Right ventricle myocardium superior (tissue), 1 donor: ENCODE data around the gene SARNP. TPM values are rescaled to one million over a fixed set of nuclear protein-coding genes. Genes with fewer than 3 reads are reported as not detected.
"Not testable (repeated sequence)": the region's sequence is repeated elsewhere in the genome, so short reads cannot be mapped to it uniquely, and the experiment has no call there.

ENCODE experiments used
- ATAC-seq: fragments of 200-7000 bp; cut with Tn5 transposase; one replicate; pipeline ENCODE4 v1.9.1; 2020; ENCODE audit warnings: mild to moderate bottlenecking; ENCODE audit not compliant: poor library complexity
- DNase-seq: peaks from one replicate; pipeline ENCODE4 v3.0.0-alpha.2; 2020
- intact Hi-C: fragments of 100-400 bp; cut with DNase I; formaldehyde crosslinking; loops from one replicate; pipeline ENCODE4 v1.11.2; 2022
- total RNA-seq: library from RNA; stranded (reverse); fragmentation: NEBNext Ultra II Directional; extraction: Animal tissue kit (Norgen Biotek cat#: 25700); gene quantifications from one replicate; pipeline ENCODE4 v1.2.1, GENCODE V29; 2021
- donor health status: DM: no; HTN: yes; CAD: no; lungs with severe emphysema.

Gene SARNP
- total RNA-seq, 1 donor from 2014 or later = 48.0 TPM

DNA sequence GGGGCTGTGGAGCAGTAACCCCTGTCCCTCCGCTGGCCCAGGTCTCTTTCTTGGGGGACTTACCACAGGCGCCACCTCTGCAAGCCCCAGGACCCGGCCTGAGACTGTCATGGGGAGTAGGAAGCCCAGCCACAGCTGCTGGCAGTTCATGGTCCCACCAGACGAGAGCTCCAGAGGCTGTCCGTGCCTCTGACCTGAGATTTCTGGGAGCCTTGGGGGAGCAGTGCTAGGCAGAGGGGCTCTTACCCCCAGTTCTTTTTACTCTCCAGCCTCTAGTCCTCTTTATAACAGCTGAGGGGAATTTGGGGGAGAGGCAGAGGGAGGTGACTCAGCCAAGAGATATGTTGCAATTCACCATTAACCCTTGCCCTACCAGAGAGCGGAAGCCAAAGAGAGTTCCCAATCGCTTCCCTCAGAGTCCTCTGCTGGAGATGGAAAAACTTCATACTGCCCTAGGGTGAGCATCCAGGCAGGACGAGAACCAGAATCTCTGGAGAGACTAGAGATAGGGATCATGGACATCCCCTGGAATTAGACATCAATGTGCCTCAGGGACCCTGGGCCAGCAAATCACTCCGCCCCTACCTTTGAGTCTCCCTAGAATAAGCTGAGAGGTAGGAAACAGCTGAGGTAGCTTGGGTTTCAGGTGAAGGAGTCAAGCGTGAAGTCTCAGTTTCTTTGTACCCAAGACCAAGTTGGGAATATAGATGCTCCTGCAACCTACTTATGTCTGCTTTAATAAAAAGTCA, 25.3 kb upstream of the SARNP start, which contains the start of gene MMP19:
Gene MMP19, minus strand, starts transcription at position 256 of the 749 bp plus-strand sequence. Its CDS starts 106 bp downstream, at position 150.
- intact Hi-C loops = no loop called here
- ATAC-seq = peak; percentile 58
- DNase-seq = no peak

DNA sequence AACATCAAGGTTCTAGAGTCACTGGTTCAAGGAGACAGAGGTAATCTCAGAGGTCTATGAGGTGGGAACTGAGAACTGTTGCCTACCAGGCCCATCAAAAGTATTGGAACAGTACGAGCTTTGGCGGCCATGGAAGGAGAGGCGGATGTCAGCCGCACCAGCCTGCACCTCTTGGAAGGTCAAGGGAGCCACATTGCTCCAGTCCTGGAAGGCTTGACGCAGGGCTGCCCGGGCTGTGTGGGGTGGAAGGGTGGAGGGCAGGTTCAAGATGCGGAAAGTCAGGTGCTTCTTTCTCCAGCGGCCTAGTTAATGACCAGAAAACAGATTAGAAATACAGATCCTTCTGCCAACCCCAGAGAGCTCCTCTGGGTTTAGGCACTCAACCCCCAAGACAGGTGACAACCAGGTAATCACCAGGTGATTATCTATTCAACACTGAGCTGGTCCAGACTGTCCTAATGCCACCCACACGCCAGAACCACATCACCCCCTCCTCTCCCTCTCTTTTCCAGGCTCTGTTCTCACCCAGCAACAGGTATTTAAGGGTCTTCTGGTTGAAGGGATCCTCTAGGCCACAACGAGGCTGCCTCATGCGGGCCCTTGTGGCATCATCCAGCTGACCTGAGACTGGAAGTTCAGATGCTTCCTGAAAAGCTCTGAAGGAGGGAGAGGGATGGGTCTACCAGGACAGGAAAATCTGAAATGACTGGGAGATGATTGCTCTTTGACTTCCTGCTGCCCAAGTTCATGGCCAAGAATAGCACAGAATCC, 23.2 kb upstream of the SARNP start:
- DNase-seq = no peak
- no peak for ATAC-seq
- intact Hi-C loops = no loop called here

DNA sequence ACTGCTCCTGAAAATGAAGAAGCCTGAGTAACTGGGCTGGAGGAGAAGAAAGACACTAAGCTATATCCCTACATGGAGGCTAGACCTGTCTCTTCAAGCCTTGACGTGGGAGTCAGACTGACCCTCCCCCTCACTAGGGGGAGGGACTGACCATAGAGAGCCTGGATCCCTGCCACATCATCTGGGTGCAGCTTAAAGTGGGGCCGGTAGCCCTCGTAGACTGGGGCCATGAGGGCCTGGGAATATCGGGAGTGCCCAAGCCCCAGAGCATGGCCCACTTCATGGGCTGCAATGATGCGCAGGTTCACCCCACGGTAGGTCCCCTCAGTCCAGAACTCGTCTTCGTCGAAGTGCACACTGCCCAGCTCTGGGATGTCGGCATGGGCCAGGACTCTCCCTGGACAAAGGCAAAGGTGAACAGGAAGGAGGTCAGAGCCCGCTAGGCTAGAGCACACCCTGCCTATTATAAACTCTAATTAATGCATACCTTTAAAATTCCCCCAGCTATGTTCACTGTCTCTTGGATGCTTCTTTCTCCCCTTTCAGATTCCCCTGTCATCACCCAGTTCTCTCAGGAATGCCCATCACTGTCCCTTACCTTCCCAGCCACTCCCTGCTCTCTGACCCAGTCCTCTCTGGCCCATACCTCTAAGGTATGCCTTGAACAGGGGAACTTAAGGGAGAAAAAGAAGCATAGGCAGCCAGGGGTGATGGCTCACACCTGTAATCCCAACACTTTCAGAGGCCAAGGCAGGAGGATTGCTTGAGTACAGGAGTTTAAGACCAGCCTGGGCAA, 22.0 kb upstream of the SARNP start:
- DNase-seq = no peak
- no peak for ATAC-seq
- intact Hi-C loops = no loop called here

DNA sequence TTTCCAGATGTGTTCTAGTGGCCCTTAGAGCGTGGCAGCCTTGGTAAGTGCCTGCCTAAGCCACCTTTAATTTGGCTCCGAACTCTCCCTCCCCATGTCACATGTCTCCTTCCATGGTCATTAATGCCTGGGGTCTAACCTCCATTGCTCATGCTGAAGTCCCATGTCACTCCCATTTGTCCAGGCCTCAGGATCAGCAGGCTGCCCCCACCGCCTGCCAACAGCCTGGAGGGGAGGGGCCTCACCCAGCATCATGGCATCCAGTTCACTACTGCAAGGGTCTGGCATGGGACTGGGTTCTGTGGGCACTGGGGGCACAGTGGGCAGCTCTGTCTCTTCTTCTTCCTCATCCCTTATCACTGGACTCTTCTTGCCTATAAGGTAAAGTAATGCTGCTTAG, 20.8 kb upstream of the SARNP start:
- DNase-seq (no peak), ATAC-seq (no peak)
- intact Hi-C loops = no loop called here

DNA sequence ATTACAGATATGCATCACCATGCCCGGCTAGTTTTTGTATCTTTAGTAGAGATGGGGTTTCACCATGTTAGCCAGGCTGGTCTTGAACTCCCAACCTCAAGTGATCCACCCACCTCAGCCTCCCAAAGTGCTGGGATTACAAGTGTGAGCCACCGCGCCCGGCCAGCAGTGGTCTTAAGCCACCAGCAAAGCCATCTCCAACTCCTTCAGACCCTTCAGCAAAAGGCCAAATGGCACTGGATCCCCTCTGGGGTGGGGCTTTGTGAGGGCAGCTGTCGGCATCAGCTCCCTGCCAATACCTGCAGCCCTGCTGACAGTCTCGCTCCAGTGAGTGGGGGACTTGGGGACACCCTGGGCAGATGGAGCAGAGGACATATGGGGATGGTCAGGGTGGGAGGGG, 16.9 kb upstream of the SARNP start:
- intact Hi-C loops = loop anchor here (5.0 kb wide), 1 partner anchor 93 kb away; the partner anchor contains the start of gene PYM1

DNA sequence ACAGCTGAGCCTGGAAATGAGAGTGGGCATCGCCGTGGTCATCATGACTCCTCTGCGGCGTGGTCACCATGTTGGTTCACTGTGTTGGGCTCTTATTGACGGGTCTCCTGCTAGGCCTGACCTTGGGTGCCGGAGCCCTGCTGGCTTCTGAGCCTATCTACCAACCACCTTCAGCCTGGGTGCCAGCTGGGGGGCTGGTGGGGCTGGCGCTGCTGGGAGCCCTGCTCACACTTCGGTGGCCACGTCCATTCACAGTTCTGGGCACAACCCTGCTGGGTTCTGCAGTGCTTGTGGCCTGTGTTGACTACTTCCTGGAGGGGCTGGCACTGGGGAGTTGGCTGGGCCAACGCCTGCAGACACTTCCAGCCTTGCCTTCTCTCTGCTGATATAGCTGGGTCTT, 15.5 kb upstream of the SARNP start:
- ATAC-seq (no peak), DNase-seq (no peak)
- intact Hi-C loops = loop anchor here (5.0 kb wide), 1 partner anchor 94 kb away; the partner anchor contains the start of gene PYM1

More for the DNA sequence above, 16.9 kb upstream of the SARNP start:
- not testable (repeated sequence) for ATAC-seq, DNase-seq

DNA sequence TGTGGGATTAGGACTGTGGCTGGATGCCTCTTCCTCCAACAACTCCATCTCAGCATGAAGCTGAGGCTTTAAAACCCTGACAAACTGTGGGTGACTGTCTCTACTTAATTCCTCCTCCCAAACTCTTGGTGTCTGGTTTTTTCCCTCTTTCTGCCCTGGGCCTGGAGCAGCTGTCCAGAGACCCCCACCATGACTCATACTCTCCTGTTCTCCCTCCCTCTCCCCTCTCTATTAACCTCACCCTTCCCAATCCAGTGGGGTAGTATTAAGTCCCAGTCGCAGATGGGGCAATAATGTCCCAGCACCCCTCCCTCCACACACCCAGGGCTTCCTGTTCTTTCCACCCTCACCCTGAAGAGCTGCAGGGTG, 13.9 kb upstream of the SARNP start:
- intact Hi-C loops = loop anchor here (5.0 kb wide), 1 partner anchor 96 kb away; the partner anchor contains the start of gene PYM1
- no peak for DNase-seq
- no peak for ATAC-seq

DNA sequence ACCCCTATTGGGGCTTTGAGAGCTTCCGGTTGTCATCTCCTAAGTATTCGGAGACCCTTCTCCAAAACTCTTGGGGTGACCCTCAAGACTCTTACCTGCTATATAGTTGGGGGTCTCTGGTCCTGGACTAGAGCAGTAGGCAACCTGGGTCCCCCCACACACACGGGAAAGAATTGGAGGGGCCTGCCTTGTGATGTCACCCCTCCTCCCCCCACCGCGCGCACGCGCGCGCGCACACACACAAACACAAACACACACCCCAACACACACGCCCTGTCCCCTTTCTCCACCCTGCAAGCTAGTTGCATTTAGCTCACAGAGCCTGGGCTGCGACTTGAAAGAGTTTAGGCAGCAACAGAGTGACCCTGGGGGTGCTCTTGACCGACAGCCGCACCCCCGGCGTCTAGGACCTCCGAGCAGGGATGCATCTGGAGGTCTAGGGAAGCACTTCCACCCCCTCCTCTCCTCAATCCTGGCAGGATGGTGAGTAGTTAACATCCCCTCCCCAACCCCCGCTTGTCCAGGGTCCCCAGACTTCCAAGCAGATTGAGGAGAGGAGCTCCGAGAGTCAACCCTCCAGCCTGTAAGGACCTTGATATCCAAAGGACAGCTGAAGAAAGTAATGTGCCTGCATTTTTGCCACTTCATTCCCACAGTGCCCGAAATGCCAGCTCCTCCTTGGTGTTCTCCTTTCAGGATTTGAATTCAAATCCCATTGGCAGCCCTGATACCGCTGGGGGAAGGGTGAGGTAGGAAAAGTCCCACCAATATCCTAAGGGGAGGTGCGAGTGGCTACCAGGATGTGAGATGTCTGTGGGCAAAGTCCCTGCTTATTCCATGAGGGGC, 13.3 kb upstream of the SARNP start:
- intact Hi-C loops = loop anchor here (5.0 kb wide), 1 partner anchor 96 kb away; the partner anchor contains the start of gene PYM1
- ATAC-seq = peak; percentile 68
- peak; percentile 88 for DNase-seq

DNA sequence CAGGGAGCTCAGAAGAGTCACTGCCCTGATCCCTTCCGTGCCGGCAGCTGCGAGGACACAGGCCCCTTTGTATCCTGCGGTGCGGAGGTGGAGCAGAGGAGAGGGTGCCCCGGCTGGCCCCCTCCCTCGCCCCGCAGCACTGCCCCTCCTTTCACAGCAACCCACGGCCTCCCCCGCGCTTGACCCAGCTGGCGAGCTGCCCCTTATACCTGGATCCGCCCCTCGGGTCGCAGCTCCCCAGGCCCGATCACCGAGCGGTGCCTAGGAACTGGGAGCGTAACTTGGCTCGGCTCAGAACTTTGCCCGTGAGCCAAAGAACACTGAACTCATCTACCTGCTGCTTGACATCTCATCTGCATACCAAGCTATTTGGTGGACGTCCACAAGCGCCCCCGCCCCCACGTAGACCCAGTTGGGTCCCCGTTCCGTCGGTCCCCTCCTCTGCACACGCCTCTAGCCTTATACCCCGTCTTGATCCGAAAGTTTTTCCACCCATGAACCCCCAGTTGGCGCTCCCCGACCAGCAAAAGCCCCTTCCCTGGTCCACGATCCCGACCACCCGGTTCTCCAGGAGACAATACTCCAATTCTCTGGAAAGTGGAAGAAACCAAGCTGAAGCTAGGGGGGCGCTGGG, 12.6 kb upstream of the SARNP start:
- DNase-seq = peak; percentile 68
- intact Hi-C loops = loop anchor here (5.0 kb wide), 1 partner anchor 97 kb away; the partner anchor contains the start of gene PYM1
- ATAC-seq = peak; percentile 30

DNA sequence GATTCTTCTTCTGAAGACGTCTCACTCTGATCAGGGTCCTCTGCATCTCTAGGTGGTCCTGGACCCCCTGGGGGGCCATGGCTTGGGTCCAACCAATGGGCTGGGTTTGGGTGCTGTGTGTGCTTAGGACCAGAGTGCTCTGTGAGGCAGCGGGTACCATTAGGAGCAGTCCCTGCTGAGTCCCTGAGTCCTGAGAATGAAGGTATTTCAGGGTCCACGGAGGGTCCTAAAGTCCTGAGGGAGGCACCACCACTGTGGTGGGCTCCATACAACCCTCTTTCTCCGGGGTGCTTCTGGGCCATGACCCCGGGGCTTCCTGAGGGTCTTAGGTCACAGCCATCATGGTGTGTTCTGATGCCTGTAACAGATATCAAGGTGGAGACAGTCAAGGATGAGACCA, 10.8 kb upstream of the SARNP start:
- ATAC-seq (no peak), DNase-seq (no peak)
- intact Hi-C loops = no loop called here

DNA sequence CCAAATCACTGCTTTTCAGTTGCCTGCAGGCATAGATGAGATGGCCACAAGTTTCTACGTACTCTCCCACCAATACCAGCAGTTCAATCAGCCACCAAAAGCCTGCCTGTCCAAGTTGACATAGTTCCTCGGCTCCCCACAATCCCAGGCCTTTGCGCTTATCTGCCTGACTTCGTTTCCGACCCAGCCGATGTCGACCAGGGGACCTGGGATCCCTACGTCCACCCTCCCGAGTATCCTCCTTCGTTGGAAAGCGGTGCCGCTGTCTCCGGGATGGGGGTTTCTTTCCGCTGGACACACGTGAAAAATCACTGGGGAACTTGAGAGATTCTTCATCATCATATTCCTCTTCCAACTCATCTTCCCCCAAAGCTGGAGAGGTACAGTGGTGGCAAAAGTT, 10.3 kb upstream of the SARNP start:
- DNase-seq (no peak), ATAC-seq (no peak)
- intact Hi-C loops = no loop called here

DNA sequence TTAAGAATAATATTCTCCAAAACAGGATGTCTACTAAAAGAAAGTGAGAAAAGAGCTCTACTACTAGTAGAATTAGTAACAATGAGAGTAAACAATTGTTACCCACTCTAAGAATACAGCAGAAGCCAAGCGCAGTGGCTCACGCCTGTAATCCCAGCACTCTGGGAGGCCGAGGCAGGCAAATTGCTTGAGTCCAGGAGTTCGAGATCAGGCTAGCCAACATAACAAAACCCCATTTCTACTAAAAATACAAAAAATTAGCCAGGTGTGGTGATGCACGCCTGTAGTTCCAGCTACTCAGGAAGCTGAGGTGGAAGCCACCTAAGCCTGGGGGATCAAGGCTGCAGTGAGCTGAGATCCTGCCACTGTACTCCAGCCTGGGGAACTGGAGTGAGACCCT, 7.2 kb upstream of the SARNP start:
- intact Hi-C loops = no loop called here
- ATAC-seq (no peak), DNase-seq (no peak)

DNA sequence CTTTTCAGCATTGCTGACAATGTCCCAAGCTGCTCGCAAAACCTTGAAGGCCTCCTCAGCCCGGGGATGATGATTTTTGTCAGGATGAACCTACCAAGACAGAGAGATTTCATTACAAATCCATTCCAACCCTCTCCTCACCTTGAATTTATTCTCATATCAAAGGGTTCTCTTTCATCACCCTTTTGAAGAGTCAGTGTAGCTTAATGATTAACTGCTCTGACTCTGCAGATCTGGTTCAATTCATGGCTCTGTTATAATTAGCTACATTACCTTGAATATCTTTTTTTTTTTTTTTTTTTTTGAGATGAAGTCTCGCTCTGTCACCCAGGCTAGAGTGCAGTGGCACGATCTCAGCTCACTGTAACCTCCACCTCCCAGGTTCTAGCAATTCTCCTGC, 5.9 kb upstream of the SARNP start:
- DNase-seq = no peak
- no peak for ATAC-seq
- intact Hi-C loops = no loop called here

DNA sequence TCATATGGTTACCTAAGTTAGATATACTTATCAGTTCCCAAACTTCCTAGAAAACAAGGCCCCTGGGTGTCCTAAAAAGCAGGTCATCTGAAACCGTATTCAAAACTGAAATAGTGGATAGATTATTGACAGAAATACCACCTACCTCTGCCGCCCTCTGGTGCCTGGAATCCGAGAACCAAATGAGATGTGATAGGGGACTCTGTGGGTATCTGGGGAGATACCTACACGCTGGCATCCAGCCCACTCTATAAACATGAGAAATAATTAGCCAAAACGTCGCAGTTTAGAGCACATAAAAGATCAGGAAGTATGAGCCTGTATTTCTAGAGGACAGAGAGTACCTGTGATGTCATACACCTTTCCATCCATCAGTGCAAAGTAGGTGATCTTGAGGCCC, 4.7 kb upstream of the SARNP start:
- ATAC-seq (no peak), DNase-seq (no peak)
- intact Hi-C loops = no loop called here

DNA sequence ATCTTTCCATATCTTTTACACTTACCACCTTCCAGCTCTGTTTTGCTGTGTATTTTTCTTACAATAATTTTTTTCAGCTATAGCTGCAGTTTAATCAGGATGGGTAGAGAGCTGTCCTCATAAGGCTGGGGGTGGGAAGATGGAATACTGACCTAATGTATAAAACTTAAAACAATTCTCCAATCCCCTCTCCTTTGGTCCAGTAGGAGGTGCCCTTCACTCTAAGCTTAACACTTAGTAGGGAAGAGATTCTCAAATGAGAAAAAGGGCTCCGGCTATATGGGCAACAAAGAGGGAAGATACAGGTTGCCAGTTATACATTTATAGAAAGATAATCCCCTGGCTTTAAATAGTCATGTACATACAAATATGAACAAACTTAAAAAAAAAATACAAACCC, 3.2 kb upstream of the SARNP start:
- intact Hi-C loops = no loop called here
- ATAC-seq (no peak), DNase-seq (no peak)

DNA sequence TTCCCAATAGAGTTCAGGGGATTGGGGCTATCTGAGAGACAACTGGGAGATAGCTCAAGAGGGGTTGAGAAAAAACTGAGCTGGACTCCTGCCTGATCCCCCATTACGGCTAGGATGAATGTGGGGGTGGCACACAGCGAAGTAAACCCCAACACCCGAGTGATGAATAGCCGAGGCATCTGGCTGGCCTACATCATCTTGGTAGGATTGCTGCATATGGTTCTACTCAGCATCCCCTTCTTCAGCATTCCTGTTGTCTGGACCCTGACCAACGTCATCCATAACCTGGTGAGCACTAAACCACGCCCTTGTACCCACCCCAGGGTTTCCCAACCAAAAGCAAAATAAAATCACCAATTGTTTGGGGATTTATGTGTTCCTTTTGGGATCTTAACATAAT, 1.4 kb upstream of the SARNP start:
- DNase-seq (no peak), ATAC-seq (no peak)
- intact Hi-C loops = no loop called here

DNA sequence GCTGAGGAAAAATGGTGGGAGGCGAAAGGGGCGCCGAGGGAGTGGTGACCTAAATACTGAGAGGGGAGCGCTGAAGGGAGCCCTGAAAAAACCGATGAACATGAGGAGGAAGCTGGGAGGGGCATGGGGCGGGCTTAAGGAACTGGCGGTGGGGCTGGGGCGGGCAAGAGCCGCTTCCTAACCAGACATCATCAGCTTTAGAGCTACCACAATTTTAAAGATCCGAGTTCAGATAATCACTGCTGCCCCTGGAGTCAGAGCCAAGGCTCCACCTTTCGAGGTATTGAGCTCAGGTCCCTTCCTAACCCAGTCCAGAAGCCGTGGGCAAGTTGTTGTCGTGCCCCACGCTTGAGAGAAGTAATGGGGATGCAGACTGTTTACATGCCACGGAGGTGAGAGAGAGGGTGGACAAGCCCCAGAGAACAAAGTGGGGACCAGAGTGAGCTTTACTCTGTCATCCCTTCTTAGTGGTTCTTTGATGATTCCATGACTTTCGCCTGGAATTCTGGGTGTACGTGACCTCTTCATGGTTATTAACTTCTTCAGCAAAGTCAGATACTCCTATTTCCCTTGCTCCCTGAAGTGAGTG, 710 bp upstream of the SARNP start:
- DNase-seq (no peak), ATAC-seq (peak; percentile 69)
- intact Hi-C loops = no loop called here
